ENCODE measurements around the gene CYTH4.

- no peak for TF ChIP-seq CTCF (IDR thresholded peaks at IDR 0.05)
- TF ChIP-seq POLR2A (IDR thresholded peaks at IDR 0.05): no peak
These were observed 2.8 kb upstream of the CYTH4 start for GRCh38 chr22:37279331-37280181.

Measured in uterus (tissue), 2 donors.